ENCODE data around the gene USP11.

Gene USP11

DNA sequence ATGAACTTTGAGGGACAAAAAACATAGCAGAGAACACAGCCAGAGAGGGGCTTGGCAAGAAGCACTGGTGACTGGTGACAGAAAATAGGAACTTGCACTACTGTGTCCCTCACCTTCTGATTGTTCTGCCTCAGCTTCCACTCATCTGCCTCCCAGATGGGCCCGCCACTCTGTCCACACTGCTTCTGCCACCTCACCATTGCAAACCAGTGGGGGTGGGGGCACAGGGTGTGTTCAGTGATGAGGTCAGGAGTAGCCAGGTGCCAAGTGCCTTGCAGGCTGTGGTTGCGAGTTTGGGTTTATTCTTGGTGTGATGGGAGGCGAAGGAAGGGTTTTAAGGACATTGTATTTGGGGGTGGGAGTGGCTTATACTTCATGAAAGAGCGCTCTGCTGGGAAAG is 48.3 kb upstream of the USP11 start:
- Histone ChIP-seq H3K4me3 (ENCODE audit: low read depth, low read length) (no peak overlapping the region), H3K4me1 (ENCODE audit: control insufficient read depth, insufficient read depth, low read length) (no peaks in the 10 kb centered on the region), H3K9me3 (ENCODE audit: control insufficient read depth, insufficient read depth, low read depth, low read length) (no peaks in the 10 kb centered on the region), H3K27ac (ENCODE audit: extremely low read depth, low read depth, low read length) (no peak overlapping the region), H3K36me3 (ENCODE audit: control insufficient read depth in 2 of 2, insufficient read depth in 1 of 2, low read length in 2 of 2) (peaks cover 5 to 65% of the 10 kb centered on the region in 2 experiments)
- TF ChIP-seq ZBTB21 (tag by site-specific recombination; IDR thresholded peaks at IDR 0.05) (no peak), SP2 (tag by site-specific recombination; IDR thresholded peaks at IDR 0.05) (no peak), SCRT1 (tag by site-specific recombination; IDR thresholded peaks at IDR 0.05; ENCODE audit: borderline replicate concordance) (no peak), ZNF707 (tag by site-specific recombination; IDR thresholded peaks at IDR 0.05) (no peak), SALL2 (tag by site-specific recombination; IDR thresholded peaks at IDR 0.05; ENCODE audit: borderline replicate concordance) (no peak), ZNF140 (tag by site-specific recombination; IDR thresholded peaks at IDR 0.05) (no peak)
- TF ChIP-seq, protein P1, sequence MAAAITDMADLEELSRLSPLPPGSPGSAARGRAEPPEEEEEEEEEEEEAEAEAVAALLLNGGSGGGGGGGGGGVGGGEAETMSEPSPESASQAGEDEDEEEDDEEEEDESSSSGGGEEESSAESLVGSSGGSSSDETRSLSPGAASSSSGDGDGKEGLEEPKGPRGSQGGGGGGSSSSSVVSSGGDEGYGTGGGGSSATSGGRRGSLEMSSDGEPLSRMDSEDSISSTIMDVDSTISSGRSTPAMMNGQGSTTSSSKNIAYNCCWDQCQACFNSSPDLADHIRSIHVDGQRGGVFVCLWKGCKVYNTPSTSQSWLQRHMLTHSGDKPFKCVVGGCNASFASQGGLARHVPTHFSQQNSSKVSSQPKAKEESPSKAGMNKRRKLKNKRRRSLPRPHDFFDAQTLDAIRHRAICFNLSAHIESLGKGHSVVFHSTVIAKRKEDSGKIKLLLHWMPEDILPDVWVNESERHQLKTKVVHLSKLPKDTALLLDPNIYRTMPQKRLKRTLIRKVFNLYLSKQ (tag by site-specific recombination; IDR thresholded peaks at IDR 0.05; ENCODE audit: borderline replicate concordance) = no peak
- TF ChIP-seq, protein P2, sequence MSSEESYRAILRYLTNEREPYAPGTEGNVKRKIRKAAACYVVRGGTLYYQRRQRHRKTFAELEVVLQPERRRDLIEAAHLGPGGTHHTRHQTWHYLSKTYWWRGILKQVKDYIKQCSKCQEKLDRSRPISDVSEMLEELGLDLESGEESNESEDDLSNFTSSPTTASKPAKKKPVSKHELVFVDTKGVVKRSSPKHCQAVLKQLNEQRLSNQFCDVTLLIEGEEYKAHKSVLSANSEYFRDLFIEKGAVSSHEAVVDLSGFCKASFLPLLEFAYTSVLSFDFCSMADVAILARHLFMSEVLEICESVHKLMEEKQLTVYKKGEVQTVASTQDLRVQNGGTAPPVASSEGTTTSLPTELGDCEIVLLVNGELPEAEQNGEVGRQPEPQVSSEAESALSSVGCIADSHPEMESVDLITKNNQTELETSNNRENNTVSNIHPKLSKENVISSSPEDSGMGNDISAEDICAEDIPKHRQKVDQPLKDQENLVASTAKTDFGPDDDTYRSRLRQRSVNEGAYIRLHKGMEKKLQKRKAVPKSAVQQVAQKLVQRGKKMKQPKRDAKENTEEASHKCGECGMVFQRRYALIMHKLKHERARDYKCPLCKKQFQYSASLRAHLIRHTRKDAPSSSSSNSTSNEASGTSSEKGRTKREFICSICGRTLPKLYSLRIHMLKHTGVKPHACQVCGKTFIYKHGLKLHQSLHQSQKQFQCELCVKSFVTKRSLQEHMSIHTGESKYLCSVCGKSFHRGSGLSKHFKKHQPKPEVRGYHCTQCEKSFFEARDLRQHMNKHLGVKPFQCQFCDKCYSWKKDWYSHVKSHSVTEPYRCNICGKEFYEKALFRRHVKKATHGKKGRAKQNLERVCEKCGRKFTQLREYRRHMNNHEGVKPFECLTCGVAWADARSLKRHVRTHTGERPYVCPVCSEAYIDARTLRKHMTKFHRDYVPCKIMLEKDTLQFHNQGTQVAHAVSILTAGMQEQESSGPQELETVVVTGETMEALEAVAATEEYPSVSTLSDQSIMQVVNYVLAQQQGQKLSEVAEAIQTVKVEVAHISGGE (tag by site-specific recombination; conservative IDR thresholded peaks at IDR 0.05; ENCODE audit: low read depth) = no peak
- TF ChIP-seq, protein P3, sequence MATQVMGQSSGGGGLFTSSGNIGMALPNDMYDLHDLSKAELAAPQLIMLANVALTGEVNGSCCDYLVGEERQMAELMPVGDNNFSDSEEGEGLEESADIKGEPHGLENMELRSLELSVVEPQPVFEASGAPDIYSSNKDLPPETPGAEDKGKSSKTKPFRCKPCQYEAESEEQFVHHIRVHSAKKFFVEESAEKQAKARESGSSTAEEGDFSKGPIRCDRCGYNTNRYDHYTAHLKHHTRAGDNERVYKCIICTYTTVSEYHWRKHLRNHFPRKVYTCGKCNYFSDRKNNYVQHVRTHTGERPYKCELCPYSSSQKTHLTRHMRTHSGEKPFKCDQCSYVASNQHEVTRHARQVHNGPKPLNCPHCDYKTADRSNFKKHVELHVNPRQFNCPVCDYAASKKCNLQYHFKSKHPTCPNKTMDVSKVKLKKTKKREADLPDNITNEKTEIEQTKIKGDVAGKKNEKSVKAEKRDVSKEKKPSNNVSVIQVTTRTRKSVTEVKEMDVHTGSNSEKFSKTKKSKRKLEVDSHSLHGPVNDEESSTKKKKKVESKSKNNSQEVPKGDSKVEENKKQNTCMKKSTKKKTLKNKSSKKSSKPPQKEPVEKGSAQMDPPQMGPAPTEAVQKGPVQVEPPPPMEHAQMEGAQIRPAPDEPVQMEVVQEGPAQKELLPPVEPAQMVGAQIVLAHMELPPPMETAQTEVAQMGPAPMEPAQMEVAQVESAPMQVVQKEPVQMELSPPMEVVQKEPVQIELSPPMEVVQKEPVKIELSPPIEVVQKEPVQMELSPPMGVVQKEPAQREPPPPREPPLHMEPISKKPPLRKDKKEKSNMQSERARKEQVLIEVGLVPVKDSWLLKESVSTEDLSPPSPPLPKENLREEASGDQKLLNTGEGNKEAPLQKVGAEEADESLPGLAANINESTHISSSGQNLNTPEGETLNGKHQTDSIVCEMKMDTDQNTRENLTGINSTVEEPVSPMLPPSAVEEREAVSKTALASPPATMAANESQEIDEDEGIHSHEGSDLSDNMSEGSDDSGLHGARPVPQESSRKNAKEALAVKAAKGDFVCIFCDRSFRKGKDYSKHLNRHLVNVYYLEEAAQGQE (tag by site-specific recombination; IDR thresholded peaks at IDR 0.05) = no peak
- CTCF ChIA-PET = no interaction called here
- POLR2A ChIA-PET = no interaction called here

DNA sequence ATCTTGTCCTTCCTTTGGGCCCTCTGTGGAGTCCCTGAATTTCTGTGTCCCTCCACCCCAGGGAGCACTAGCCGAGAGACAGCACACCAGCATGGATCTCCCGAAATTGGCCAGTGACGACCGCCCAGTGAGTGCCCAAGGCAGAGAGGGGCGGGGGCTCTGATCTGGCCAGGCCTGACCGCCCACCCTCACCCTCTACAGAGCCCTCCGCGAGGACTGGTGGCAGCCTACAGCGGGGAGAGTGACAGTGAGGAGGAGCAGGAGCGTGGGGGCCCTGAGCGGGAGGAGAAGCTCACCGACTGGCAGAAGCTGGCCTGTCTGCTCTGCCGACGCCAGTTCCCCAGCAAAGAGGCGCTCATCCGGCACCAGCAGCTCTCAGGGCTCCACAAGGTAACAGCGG is 47.6 kb upstream of the USP11 start:
- CTCF ChIA-PET = interaction anchor here (0.6 kb wide), 1 partner anchor 1664 kb away, joined by 3 read pairs; no protein-coding TSS in a partner anchor
- Histone ChIP-seq H3K27ac (ENCODE audit: extremely low read depth, low read depth, low read length) (no peak overlapping the region), H3K4me1 (ENCODE audit: control insufficient read depth, insufficient read depth, low read length) (no peaks in the 10 kb centered on the region), H3K4me3 (ENCODE audit: low read depth, low read length) (no peak overlapping the region), H3K36me3 (ENCODE audit: control insufficient read depth in 2 of 2, insufficient read depth in 1 of 2, low read length in 2 of 2) (peaks cover 5 to 59% of the 10 kb centered on the region in 2 experiments), H3K9me3 (ENCODE audit: control insufficient read depth, insufficient read depth, low read depth, low read length) (no peaks in the 10 kb centered on the region)
- POLR2A ChIA-PET = no interaction called here
- TF ChIP-seq TRIM28 (IDR thresholded peaks at IDR 0.05; ENCODE audit: borderline replicate concordance, low read length) = no peak
- TF ChIP-seq ZNF629 (tag by site-specific recombination; IDR thresholded peaks at IDR 0.05) = no peak
- no peak for TF ChIP-seq SP7 (tag by site-specific recombination; IDR thresholded peaks at IDR 0.05)
- TF ChIP-seq, protein P4, sequence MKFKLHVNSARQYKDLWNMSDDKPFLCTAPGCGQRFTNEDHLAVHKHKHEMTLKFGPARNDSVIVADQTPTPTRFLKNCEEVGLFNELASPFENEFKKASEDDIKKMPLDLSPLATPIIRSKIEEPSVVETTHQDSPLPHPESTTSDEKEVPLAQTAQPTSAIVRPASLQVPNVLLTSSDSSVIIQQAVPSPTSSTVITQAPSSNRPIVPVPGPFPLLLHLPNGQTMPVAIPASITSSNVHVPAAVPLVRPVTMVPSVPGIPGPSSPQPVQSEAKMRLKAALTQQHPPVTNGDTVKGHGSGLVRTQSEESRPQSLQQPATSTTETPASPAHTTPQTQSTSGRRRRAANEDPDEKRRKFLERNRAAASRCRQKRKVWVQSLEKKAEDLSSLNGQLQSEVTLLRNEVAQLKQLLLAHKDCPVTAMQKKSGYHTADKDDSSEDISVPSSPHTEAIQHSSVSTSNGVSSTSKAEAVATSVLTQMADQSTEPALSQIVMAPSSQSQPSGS (tag by site-specific recombination; IDR thresholded peaks at IDR 0.05; ENCODE audit: low read depth) = no peak
- TF ChIP-seq, protein P1 (tag by site-specific recombination; IDR thresholded peaks at IDR 0.05; ENCODE audit: borderline replicate concordance) = no peak
- no peak for TF ChIP-seq ZNF670 (tag by site-specific recombination; IDR thresholded peaks at IDR 0.05; ENCODE audit: low read depth)
- TF ChIP-seq, protein P5, sequence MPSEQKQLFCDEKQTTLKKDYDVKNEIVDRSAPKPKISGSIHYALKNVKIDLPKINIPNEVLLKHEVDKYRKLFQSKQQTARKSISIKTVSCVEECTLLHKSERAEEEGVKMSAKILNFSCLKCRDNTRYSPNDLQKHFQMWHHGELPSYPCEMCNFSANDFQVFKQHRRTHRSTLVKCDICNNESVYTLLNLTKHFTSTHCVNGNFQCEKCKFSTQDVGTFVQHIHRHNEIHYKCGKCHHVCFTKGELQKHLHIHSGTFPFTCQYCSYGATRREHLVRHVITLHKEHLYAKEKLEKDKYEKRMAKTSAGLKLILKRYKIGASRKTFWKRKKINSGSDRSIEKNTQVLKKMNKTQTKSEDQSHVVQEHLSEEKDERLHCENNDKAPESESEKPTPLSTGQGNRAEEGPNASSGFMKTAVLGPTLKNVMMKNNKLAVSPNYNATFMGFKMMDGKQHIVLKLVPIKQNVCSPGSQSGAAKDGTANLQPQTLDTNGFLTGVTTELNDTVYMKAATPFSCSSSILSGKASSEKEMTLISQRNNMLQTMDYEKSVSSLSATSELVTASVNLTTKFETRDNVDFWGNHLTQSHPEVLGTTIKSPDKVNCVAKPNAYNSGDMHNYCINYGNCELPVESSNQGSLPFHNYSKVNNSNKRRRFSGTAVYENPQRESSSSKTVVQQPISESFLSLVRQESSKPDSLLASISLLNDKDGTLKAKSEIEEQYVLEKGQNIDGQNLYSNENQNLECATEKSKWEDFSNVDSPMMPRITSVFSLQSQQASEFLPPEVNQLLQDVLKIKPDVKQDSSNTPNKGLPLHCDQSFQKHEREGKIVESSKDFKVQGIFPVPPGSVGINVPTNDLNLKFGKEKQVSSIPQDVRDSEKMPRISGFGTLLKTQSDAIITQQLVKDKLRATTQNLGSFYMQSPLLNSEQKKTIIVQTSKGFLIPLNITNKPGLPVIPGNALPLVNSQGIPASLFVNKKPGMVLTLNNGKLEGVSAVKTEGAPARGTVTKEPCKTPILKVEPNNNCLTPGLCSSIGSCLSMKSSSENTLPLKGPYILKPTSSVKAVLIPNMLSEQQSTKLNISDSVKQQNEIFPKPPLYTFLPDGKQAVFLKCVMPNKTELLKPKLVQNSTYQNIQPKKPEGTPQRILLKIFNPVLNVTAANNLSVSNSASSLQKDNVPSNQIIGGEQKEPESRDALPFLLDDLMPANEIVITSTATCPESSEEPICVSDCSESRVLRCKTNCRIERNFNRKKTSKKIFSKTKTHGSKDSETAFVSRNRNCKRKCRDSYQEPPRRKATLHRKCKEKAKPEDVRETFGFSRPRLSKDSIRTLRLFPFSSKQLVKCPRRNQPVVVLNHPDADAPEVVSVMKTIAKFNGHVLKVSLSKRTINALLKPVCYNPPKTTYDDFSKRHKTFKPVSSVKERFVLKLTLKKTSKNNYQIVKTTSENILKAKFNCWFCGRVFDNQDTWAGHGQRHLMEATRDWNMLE (tag by site-specific recombination; conservative IDR thresholded peaks at IDR 0.05; ENCODE audit: low read depth) = no peak
- no peak for TF ChIP-seq ZSCAN16 (tag by site-specific recombination; IDR thresholded peaks at IDR 0.05)
